HG03095 (cell line): ENCODE results near the gene ZNF775.

Experiments
- ATAC-seq: cut with Tn5 transposase; IDR thresholded peaks from one replicate; pipeline ENCODE4 v1.9.1; 2021; ENCODE audit warnings: moderate library complexity; ENCODE audit not compliant: unreplicated experiment

Gene ZNF775

DNA sequence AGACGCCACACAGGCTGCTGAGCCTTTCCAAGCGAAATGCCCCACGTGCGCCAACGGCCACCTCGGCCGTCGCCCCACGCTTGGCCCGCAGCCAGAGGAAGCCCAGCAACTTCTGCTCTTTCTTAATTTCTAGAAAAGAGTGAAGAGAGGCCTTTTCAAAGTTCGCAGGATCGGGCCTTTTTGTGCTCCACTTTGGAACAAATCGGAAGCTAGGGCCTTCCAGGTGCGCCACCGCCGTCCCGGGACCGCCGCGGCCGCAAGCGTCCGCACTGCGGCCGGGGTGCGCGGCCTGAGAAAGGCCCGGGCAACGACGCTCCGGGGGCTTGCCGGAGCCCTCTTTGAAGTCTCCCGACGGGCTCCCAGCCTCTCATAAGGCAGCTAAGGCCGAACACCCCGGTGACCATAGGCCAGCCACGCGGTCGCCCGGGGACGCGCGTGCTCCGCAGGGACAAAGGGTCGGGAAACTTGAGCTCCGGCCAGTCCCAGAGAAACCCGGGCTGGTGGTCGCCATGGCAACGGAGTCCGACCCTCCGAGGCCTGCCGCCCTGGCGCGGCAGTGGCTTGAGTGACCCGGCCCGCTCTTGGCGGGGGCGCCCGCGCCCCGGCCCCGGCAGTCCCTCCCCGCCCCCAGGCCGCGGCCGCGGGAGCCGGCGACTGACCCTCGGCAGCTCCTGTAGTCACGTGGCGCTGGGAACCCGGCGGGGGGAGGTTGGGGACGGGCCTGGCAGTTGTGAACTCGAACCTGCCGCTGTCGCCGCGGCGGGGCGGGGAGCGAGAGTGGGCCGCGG lies 10.8 kb upstream of the ZNF775 start, which contains the start of gene REPIN1:
REPIN1 (plus strand) TSS at position 727 of the 788 bp plus-strand sequence. CDS start 890 bp downstream, outside the sequence.
- peak; percentile 43 for ATAC-seq

DNA sequence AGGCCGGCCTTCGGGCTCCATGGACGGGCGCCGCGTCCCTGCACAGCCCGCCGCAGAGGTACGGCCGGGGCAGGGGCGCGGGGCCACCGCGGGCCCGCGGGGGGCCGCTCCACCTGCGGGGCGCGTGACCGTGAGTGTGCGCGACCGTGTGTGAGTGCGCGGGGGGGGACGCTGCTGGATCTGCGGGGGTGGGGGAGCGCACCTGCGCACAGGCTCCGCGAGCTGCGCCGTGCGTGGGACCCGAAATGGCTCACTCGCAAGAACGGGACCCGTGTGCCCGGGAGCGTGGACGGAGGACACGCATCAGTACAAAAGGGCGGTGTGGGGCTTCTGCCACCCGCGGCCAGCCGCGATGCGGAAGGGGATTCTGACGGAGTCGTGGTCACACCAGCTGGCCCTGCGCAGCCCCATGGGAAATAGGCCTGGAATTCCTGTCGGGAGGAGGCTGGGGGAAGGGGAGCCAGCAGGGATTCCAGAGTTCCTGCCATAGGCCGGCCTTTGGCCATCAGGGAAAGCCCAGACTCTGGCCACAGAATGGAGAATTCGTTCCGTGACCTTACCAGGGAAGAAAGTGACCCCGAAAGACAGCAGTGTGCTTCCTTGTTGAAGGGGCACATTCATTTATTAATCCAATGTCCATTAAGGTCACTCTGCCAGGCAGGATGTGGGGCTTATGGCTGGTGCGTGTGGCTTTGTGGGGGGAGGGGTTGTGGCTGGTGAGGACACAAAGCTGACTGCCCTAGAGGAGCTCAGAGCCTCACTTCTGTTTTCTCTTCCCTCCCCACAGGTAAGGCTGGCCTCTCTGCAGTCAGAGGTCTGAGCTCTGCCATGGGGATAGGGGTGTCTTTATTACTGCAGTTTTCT lies 10.0 kb upstream of the ZNF775 start:
- ATAC-seq = peak; percentile 39

DNA sequence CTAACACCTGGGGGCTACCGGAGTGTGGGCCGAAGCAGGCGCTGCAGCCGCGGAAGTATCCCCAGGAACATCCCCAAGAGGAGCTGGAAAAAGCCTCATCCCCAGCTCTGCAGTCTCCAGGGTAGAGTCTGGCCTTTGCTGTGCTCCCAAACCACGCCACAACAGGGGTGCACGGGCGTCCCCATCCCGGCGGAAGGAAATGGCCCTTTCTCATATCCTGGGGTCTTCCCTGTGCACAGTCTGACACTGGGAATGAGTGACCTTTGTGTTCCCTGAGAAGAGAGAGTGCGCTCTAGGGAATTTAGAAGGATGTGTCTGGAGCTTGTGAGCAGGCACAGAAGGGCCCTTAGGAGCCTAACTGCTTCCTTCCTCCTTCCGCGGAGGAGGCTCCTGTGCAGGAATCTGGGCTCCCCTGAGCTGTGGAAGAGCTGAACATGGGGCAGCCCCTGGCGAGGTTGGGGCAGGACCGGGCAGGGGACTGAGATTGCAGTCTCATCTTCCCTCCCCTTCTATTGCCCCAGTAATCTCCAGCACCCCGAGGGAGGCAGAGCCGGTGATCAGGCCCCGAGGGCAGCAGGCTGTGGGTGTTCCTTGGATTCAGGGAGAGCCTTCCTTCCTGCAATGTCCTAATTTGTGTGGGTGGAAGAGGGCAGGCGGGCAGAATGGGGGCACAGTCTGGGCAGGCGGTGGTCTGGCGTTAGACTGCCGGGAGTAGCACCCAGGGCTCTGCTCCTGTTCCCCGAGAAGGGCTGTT lies 9.2 kb upstream of the ZNF775 start:
- ATAC-seq = no peak

DNA sequence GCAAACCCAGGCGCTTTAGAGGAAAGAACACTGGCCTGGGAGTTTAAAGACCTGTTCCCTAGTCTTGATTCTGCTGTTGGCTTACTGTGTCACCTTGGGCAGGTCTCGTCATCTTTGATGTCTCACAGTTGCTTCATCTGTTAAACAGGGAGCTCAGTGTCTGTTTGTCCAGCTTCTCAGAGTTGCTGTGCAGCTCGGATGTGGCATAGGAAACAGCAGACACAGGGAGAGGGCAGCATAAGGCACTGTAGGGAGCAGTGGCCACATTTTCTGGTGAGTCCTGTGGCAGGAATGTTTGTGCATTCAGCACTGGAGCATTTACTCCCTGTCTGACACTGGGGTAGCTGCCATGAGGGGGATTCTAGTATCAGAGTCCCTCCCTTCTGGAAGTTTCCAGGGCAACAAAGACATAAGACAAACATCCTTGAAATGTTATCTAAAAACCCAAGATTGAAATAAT lies 8.5 kb upstream of the ZNF775 start:
- no peak for ATAC-seq

DNA sequence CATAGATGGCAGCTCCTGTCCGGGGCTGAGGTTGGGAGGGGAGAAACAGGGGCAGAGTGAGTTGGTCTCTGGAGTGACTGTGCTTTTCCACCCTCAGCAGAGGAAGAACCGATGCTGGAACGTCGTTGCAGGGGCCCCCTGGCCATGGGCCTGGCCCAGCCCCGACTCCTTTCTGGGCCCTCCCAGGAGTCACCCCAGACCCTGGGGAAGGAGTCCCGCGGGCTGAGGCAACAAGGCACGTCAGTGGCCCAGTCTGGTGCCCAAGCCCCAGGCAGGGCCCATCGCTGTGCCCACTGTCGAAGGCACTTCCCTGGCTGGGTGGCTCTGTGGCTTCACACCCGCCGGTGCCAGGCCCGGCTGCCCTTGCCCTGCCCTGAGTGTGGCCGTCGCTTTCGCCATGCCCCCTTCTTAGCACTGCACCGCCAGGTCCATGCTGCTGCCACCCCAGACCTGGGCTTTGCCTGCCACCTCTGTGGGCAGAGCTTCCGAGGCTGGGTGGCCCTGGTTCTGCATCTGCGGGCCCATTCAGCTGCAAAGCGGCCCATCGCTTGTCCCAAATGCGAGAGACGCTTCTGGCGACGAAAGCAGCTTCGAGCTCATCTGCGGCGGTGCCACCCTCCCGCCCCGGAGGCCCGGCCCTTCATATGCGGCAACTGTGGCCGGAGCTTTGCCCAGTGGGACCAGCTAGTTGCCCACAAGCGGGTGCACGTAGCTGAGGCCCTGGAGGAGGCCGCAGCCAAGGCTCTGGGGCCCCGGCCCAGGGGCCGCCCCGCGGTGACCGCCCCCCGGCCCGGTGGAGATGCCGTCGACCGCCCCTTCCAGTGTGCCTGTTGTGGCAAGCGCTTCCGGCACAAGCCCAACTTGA lies 7.8 kb upstream of the ZNF775 start:
- ATAC-seq = no peak

DNA sequence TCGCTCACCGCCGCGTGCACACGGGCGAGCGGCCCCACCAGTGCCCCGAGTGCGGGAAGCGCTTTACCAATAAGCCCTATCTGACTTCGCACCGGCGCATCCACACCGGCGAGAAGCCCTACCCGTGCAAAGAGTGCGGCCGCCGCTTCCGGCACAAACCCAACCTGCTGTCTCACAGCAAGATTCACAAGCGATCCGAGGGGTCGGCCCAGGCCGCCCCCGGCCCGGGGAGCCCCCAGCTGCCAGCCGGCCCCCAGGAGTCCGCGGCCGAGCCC lies 7.2 kb upstream of the ZNF775 start:
- ATAC-seq = no peak

DNA sequence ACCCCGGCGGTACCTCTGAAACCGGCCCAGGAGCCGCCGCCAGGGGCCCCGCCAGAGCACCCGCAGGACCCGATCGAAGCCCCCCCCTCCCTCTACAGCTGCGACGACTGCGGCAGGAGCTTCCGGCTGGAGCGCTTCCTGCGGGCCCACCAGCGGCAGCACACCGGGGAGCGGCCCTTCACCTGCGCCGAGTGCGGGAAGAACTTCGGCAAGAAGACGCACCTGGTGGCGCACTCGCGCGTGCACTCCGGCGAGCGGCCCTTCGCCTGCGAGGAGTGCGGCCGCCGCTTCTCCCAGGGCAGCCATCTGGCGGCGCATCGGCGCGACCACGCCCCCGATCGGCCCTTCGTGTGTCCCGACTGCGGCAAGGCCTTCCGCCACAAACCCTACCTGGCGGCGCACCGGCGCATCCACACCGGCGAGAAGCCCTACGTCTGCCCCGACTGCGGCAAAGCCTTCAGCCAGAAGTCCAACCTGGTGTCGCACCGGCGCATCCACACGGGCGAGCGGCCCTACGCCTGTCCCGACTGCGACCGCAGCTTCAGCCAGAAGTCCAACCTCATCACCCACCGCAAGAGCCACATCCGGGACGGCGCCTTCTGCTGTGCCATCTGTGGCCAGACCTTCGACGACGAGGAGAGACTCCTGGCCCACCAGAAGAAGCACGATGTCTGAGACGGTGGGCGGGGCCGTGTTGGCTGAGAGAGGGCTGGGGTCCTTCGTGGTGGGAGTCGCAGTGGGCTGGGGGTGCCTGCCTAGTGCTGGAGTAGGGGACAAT lies 6.7 kb upstream of the ZNF775 start:
- no peak for ATAC-seq

DNA sequence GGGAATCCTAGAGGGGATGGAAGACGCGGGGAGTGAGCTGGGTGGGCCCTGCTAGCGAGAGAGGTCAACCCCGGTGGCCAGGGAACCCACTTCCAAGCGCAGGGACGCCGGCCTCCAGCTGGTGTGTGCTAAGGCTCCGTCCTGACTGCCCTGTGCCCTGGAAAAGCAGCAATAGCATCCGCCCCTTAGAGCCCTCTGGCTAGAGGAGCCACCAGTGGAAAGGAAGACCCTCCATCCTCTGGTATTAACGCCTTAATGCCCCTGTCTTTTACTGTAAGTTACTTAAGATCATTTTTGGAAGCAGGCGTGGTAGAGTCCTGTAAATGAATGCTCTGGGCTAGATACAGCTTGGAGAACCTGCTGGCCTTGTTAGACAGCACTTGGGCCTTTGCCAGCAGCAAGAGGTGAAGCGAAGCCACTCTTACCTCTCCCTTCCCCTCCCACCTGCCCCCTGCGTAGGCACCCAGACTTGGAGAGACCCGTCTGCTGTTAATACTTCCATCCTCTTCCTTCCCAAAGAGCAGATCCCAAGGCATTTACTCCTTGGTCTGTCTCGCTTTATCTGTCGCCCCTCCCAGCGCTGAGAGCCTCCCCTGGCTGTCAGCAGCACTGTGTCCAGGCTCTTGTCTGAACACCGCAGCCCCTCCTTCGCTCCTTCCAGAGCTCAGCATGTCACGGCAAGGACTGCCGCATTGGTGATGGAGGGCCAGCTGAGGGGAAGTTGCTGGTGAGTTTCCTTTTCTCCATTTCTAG lies 5.9 kb upstream of the ZNF775 start:
- ATAC-seq = no peak

DNA sequence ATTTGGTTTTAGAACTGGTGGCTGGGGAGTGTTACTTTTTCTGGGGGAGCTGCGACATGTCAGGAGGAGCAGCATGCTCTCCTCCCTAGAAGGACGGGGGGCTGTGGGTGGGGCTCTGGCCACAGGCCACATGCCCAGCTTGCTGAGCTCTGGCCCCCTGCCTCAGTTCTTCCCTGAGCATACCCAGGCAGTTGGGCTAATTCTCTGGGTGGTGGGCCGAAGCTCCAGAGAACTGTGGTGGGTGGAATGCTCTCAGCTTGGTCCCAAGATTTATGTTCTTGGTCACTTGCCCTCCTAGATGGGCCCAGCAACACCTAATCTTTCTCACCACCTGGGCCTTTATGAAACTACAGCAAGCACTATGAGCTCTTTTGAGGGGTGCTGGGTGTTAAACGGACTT lies 5.1 kb upstream of the ZNF775 start:
- no peak for ATAC-seq

DNA sequence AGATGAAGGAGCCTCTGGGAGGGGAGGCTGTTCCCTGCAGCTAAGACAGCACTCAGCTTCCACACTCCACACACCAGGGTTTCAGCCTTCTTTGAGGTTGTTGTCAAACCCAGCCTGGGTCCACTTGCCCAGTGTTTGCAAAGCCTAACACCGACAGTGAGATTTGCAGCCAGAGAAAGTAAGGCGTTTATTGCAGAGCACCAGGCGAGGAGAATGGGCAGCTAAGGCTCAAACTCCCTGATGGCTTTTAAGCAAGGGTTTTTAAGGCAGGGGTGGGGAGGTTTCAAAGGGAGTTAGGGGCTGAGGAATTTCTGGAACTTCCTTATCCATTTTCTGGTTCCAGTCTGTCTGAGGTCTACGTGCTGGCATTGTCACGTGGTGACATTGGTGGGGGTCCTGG lies 4.7 kb upstream of the ZNF775 start:
- ATAC-seq = no peak

DNA sequence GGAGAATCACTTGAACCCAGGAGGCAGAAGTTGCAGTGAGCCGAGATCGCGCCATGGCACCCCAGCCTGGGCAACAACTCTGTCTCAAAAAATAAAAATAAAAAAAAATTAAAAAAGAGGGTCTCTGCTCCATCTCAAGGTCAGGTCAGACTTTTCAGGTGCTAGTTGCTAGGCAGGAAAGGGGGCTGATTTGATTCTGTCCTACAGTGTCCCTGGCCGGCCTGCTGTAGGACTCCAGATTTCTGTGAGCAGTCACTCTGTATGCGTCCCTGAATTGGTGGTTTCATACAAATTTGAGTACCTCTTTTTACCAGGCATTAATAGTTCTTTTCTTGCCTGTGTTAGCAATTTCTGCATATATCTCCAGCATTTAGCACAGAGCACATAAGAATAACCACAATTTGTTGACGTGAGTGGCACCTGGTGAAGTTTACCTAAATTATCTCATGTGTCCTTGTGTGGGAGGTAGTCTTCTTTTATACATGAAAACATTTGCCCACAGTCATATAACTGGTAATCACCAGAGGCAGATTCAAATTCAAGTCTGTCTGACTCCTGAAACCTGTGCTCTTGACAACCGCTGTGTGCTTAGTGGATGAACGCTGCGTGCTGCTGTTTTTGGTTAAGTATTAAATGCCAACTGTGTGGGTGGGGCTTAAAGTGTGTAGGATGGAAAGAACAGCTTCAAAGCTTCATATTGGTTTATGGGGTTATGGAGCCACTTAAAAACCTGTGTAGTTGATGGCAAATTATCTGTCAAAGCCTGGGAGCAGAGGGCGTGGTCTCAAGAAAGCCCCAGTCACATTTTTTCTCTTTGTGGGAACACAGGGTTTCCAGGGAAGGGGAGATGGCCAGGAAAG lies 3.2 kb upstream of the ZNF775 start:
- no peak for ATAC-seq

DNA sequence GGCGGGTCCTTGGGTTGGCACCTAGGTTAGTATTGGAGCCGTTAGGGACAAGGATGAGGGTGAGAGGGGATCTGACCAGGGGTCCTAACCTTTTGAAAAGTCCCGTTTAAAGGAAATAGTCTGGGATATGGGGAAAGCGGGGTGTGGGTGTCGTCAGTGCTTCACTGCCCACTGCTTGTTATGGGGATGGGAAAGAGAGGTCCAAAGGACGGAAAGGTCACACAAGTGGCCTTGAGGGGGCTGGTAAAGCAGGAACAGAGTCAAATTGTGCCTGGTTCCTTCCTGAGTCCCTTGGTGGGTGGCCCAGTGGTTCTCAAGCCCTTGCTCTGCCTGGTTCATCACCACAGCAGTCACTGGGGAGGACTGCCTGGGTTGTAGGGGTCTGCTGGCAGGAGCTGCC lies 2.6 kb upstream of the ZNF775 start:
- no peak for ATAC-seq

DNA sequence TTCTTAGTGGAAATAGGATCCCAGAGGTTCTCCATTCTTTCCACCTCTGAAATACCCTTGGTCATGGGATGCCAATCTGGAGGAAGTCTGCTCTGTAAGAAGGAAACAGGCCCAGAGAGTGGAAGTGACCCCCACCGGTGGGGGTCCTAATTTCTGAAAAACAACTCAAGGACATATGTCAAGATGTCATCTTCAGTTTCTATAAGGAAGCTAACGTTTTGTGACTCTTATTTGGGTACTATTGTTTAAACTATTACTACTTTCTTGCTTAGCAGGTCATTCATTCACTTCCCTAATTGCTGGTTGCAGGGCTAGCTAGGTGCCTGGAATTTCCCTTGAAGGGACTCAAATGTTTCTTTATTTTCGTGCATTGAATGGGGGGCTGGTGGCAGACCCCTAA lies 1.9 kb upstream of the ZNF775 start:
- no peak for ATAC-seq

DNA sequence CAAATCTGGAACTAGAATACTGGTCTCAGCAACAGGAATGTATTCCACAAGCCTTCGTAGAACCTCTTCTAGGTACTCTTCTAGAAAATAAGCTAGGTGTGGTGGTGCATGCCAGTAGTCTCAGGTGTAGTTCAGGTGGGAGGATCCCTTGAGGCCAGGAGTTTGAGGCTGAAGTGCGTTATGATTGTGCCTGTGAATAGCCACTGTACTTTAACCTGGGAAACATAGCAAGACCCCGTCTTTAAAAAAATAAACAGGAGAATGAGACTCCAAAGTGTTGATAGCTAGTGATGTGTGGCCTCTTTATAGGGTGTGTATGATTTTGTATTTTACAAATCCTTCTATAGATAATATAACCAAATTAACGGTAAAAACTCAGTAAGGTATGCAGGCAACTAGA lies 1.5 kb upstream of the ZNF775 start:
- ATAC-seq = no peak

DNA sequence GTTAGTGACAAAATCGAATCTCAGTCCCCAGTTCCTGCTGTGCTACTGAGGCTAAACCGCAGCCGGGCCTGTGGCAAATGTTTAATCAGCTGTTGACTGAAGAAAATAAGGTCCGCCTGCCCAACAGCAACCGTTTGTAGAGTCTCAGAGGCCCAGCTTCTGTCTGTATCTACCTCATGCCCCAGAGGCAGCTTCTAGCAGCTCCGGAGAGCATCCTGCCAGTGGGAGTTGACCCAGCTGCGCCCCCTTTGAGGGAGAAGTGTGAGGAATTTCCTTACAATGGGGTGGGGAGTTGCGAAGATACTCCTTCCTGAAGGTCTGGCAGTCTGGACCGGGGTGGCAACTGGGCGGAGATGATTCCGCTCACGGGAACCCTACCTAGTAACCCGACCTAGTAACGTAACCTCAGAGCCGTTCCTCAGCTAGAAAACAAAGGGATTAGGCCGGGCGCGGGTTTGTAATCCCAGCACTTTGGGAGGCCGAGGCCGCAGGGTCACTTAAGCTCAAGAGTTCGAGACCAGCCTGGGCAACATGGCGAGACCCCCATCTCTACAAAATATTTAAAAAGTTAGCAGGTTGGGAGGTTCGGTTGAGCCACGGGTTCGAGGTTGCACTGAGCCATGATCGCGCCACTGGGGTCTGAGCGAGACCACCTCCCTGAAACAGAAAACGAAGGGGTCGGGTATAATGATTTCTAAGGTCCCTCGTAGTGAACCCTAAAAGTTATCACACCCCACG lies 846 bp upstream of the ZNF775 start:
- no peak for ATAC-seq

DNA sequence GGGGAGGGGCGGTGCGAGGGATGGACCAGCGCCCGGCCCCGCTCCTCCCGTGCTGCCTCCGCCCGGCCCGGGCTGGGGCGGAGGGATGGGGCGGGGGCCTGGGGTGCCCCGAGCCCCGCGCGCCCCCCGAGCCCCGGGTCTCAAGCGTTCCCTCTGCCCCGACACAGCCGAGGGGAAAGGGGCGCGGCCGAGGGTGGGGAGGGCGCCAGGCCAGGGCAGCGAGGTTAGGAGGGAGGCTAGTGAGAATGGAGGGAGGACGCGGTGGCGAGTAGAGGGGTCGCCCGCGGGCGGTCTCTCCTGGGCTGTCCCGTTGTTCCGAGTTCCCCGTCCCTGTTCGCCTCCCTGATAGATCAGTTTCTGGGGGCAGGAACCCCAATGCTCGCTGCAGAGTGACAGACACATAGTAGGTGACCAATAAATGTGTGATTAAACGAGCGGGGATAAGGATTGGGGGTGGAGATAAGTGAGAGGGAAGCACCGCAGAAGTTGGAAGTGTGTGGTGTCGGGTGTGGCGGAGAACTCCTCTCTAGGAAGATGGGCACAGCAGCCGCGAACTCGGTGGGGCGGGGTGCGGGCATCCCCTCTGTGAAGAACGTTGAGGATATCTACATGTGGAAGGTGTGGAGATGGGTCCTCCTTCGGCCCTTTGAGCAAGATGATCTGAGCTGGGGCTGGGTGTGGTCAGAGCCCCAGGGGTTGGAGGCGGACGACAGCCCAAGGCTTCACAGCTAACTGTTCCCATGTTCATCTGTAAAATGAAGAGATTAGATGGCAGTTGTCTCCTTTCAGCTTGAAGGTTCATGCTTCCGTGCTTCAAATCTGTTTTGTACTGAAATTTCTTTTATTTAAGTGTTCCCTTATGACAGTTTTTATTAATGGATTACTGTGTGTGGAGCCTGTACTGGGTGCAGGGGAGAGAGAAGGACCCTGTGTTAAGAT lies 580 bp downstream of the ZNF775 start:
- ATAC-seq = no peak
